Measurements from ENCODE around the gene IL34. TPM values are rescaled to one million over a fixed set of nuclear protein-coding genes. Genes with fewer than 3 reads are reported as not detected.

IL34 gene
- total RNA-seq: under 1 TPM in 1 of 2 experiments, not detected in 1; 0.42 TPM

GRCh38 chr16:70646260-70647241 is at the start of gene IL34:
IL34 (plus strand) TSS chr16:70646559; CDS start chr16:70646948, 389 bp downstream.
- H3K36me3 Mint-ChIP-seq: no peaks in the 10 kb centered on the region
- no peak for ATAC-seq (ENCODE audit: low read depth)

GRCh38 chr16:70597135-70597835 is 49.1 kb upstream of the IL34 start:
- Mint-ChIP-seq H3K9me3 (no peaks in the 10 kb centered on the region), H3K27ac (no peak overlapping the region), H3K36me3 (no peaks in the 10 kb centered on the region), H3K4me3 (no peak overlapping the region), H3K27me3 (peaks cover 7% of the 10 kb centered on the region), H3K4me1 (no peaks in the 10 kb centered on the region)
- DNase-seq: no peak
- ATAC-seq (ENCODE audit: low read depth): no peak
- POLR2A ChIA-PET: no interaction called here

More at GRCh38 chr16:70646260-70647241, at the start of gene IL34:
- POLR2A ChIA-PET: no interaction called here
- Mint-ChIP-seq H3K27ac (no peak within 1 kb of the TSS), H3K4me3 (no peak within 1 kb of the TSS), H3K27me3 (peaks cover 4% of the 10 kb centered on the region), H3K4me1 (no peaks in the 10 kb centered on the region), H3K9me3 (no peaks in the 10 kb centered on the region)
- DNase-seq: no peak

DNA sequence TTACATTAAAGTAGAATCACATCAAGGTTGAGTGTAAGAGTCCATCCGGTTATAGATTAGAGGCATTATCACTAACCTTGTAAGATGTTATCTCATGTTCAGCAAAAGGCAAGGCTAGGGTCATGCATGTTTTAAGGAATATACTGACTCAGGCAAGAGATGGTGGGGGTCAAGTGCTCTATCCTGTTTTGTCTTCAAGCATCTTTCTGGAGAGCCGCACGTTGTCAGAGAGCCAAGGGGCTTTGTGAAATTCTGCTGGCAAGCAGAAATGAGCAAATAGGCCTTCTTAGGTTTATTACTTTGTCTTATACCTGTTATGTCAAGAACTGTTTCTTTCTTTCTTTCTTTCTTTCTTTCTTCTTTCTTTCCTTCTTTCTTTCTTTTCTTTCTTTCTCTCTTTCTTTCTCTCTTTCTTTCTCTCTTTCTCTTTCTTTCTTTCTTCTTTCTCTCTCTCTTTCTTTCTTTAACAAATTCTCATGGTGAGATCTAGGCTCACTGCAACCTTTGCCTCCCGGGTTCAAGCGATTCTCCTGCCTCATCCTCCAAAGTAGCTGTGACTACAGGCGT is 47.3 kb upstream of the IL34 start:
- H3K4me3 Mint-ChIP-seq: no peak overlapping the region
- H3K27ac Mint-ChIP-seq: no peak overlapping the region
- H3K36me3 Mint-ChIP-seq: no peaks in the 10 kb centered on the region
- H3K4me1 Mint-ChIP-seq: no peaks in the 10 kb centered on the region
- no peak for ATAC-seq (ENCODE audit: low read depth)
- peaks cover 7% of the 10 kb centered on the region for H3K27me3 Mint-ChIP-seq
- H3K9me3 Mint-ChIP-seq: no peaks in the 10 kb centered on the region
- no peak for DNase-seq
- POLR2A ChIA-PET: no interaction called here

DNA sequence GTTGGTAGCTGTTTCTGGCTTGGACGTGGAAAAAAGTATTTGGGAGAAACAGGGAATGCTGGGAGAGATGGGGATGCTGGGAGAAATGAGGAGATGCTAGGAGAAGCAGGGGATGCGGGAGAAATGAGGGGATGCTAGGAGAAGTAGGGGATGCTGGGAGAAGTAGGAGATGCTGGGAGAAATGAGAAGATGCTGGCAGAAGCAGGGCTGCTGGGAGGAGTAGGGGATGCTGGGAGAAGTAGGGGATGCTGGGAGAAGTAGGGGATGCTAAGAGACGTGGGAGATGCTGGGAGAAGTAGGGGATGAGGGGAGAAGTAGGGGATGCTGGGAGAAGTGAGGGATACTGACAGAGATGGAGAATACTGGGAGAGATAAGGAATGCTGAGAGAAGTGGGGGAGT is 45.6 kb upstream of the IL34 start:
- DNase-seq: no peak
- POLR2A ChIA-PET: no interaction called here
- no peak overlapping the region for H3K4me3 Mint-ChIP-seq
- H3K9me3 Mint-ChIP-seq: no peaks in the 10 kb centered on the region
- ATAC-seq (ENCODE audit: low read depth): no peak
- H3K27me3 Mint-ChIP-seq: peaks cover 10% of the 10 kb centered on the region
- H3K4me1 Mint-ChIP-seq: peaks cover 2% of the 10 kb centered on the region
- H3K27ac Mint-ChIP-seq: no peak overlapping the region
- H3K36me3 Mint-ChIP-seq: no peaks in the 10 kb centered on the region

- no peak overlapping the region for H3K27ac Mint-ChIP-seq
- H3K27me3 Mint-ChIP-seq: peaks cover 10% of the 10 kb centered on the region
- no peaks in the 10 kb centered on the region for H3K36me3 Mint-ChIP-seq
- peaks cover 2% of the 10 kb centered on the region for H3K4me1 Mint-ChIP-seq
- ATAC-seq (ENCODE audit: low read depth) (no peak), DNase-seq (no peak)
- no peak overlapping the region for H3K4me3 Mint-ChIP-seq
- POLR2A ChIA-PET: interaction anchor here (0.5 kb wide), 1 partner anchor 85 kb away, joined by 4 read pairs; no protein-coding TSS in a partner anchor
- H3K9me3 Mint-ChIP-seq: no peaks in the 10 kb centered on the region
Observed at GRCh38 chr16:70601576-70602575, 44.5 kb upstream of the IL34 start.

- Mint-ChIP-seq H3K27me3 (peaks cover 10% of the 10 kb centered on the region), H3K27ac (no peak overlapping the region), H3K4me3 (no peak overlapping the region), H3K4me1 (peaks cover 2% of the 10 kb centered on the region), H3K36me3 (no peaks in the 10 kb centered on the region), H3K9me3 (no peaks in the 10 kb centered on the region)
- ATAC-seq (ENCODE audit: low read depth) (no peak), DNase-seq (no peak)
- POLR2A ChIA-PET: no interaction called here
Observed at GRCh38 chr16:70602831-70603230, 43.5 kb upstream of the IL34 start.

DNA sequence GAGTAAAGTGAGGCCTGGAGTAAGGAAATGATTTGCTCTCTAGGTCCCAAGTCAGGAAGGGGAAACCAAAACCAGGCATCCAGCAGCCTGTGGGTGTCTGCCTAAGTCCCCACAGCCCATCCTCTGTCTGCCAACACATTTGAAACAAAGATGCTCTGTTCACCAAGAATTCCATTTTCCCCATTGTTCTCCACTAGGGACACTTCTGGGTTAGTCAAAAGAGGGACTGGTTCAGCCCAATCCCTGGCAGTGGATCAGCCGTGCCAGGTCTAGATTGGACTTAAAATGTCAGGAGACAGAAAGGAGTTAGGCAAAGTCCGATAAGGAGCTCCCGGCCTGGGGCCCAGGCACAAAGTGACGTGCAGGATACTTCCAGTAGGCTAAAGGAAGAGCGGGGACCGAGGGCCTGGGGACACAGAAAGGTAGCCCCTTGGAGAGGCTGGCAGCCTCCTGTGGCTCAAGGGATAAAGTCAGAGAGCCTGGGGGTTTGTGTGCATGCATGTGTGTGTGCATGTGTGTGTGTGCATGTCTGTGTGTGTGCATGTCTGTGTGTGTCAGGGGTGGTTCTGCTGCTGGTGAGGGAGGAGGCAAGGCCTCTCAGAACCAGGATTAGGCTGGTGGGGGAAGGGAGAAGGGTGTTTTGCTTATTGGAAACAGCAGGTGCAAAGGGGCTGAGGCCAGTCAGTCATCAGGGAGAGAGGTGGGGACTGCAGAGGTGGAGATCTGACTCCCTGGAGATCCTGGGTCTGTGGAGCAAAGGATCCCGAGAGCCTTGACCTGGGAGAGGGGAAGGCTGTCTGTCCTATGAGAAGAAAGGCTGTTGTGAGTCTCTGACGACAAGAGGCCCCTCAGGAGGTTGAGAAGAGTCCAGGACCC is 41.7 kb upstream of the IL34 start:
- peaks cover 10% of the 10 kb centered on the region for H3K27me3 Mint-ChIP-seq
- H3K36me3 Mint-ChIP-seq: no peaks in the 10 kb centered on the region
- H3K27ac Mint-ChIP-seq: no peak overlapping the region
- H3K4me3 Mint-ChIP-seq: no peak overlapping the region
- peaks cover 2% of the 10 kb centered on the region for H3K4me1 Mint-ChIP-seq
- H3K9me3 Mint-ChIP-seq: no peaks in the 10 kb centered on the region
- ATAC-seq (ENCODE audit: low read depth) (no peak), DNase-seq (no peak)
- POLR2A ChIA-PET: no interaction called here

DNA sequence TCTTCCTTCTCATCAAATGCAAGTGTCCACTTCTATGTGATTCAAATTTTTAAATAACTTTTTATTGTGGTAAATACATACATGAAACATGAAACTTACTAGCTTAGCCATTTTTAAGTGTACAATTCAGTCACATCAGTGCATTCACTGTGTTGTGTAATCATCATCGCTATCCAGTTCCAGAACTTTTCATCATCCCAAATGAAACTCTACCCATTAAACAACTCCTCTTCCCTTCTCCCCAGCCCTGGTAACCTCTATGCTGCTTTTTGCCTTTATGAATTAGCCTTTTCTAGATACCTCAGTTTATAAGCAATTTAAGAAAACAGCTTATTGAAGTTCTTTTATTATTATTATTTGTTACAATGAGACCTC is 41.1 kb upstream of the IL34 start:
- POLR2A ChIA-PET: no interaction called here
- no peak overlapping the region for H3K4me3 Mint-ChIP-seq
- no peak for ATAC-seq (ENCODE audit: low read depth)
- DNase-seq: no peak
- no peak overlapping the region for H3K27ac Mint-ChIP-seq
- H3K4me1 Mint-ChIP-seq: peaks cover 2% of the 10 kb centered on the region
- peaks cover 7% of the 10 kb centered on the region for H3K27me3 Mint-ChIP-seq
- H3K36me3 Mint-ChIP-seq: no peaks in the 10 kb centered on the region
- no peaks in the 10 kb centered on the region for H3K9me3 Mint-ChIP-seq

- DNase-seq (no peak), ATAC-seq (ENCODE audit: low read depth) (no peak)
- H3K9me3 Mint-ChIP-seq: no peaks in the 10 kb centered on the region
- H3K4me3 Mint-ChIP-seq: no peak overlapping the region
- H3K27me3 Mint-ChIP-seq: peaks cover 3% of the 10 kb centered on the region
- no peak overlapping the region for H3K27ac Mint-ChIP-seq
- H3K36me3 Mint-ChIP-seq: no peaks in the 10 kb centered on the region
- POLR2A ChIA-PET: no interaction called here
- peaks cover 2% of the 10 kb centered on the region for H3K4me1 Mint-ChIP-seq
Observed at GRCh38 chr16:70608521-70608920, 37.8 kb upstream of the IL34 start.

DNA sequence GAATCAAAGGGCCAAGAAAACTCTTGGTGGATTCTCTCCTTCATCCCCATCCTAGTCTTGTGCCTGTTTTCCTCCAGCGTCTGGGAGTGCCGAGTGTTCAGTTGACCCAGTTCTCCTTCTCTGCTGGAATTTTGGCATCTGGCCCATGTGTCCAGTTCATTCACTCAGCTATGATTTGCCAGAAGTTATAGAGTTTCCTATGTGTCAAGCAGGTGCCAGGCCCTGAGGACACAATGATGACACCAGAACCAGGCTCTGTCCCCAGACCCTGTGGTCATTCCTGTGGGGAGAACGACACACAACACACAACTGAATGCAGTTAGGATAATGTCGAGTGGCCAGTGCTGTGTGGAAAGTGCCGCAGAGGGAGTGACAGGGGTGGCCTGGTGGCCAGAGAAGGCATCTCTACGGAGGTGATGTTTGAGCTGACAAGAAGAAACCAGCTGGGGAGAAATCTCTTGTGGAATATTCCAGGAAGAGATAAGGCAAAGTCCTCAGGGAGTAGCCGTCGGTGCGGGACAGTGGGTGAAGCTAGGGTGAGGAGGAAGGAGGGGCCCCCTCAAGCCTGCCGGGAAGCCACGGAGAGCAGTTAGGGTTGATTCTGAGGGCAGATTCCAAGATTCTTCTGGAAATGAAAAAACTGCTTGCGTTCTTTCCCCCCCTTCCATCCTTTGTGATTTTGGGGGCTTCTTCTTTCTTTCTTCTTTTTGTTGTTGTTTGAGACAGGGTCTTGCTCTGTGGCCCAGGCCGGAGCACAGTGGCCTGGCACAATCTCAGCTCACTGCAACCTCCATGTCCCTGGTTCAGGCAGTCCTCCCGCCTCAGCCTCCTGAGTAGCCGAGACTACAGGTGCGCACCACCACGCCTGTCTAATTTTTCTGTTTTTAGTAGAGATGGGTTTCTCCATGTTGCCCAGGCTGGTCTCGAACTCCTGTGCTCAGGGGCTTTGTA is 35.8 kb upstream of the IL34 start:
- H3K4me3 Mint-ChIP-seq: no peak overlapping the region

DNA sequence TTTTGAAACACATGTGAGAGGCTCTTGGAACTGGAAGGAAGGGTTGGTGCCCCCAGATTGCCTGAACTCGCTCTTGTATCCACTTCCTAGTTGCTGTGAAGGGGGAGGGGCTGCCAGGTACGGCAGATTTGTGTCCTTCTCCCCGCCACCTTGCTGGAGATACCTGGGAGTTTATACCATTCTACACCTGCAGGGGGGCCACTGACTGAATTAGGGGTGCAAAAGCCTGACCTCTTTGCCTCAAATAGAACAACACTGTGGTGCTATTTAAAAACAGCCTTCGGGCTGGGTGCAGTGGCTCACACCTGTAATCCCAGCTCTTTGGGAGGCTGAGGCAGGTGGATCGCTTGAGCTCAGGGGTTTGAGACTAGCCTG is 35.1 kb upstream of the IL34 start:
- H3K27me3 Mint-ChIP-seq: peaks cover 2% of the 10 kb centered on the region
- ATAC-seq (ENCODE audit: low read depth) (no peak), DNase-seq (no peak)
- H3K27ac Mint-ChIP-seq: no peak overlapping the region
- H3K4me3 Mint-ChIP-seq: no peak overlapping the region
- no peaks in the 10 kb centered on the region for H3K4me1 Mint-ChIP-seq
- H3K36me3 Mint-ChIP-seq: no peaks in the 10 kb centered on the region
- POLR2A ChIA-PET: no interaction called here
- H3K9me3 Mint-ChIP-seq: no peaks in the 10 kb centered on the region

More for the DNA sequence above, 35.8 kb upstream of the IL34 start:
- POLR2A ChIA-PET: no interaction called here
- DNase-seq (no peak), ATAC-seq (ENCODE audit: low read depth) (no peak)
- no peaks in the 10 kb centered on the region for H3K9me3 Mint-ChIP-seq
- peaks cover 2% of the 10 kb centered on the region for H3K27me3 Mint-ChIP-seq
- no peak overlapping the region for H3K27ac Mint-ChIP-seq
- H3K36me3 Mint-ChIP-seq: no peaks in the 10 kb centered on the region
- H3K4me1 Mint-ChIP-seq: no peaks in the 10 kb centered on the region

Data from activated naive CD8-positive, alpha-beta T cell treated with anti-CD3 and anti-CD28 coated beads, Interleukin-2, amount 10 ng/mL, durations not matched to agents 7 days and 5 days (primary cell).